ENCODE measurements around the gene NELL2.

NELL2 gene

DNA sequence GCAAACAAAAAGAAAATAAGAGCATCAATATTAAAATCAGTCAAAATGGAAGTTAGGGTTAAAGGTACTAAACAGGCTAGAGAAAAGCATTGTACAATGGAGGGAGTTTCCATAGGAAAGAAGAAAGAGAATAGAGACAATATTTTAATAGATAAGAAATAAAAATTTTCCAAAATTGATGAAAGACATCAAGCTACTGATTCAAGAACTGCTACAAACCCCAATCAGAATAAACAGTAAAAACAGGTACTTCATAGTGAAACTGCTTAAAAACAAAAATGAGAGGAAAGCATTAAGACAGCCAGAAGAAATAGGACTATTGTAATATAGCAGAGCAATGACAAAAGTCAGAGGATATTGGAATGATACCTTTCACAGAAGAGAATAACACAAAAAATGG, 413.4 kb downstream of the NELL2 start:
- no peak for DNase-seq (ENCODE audit: low spot score)

DNA sequence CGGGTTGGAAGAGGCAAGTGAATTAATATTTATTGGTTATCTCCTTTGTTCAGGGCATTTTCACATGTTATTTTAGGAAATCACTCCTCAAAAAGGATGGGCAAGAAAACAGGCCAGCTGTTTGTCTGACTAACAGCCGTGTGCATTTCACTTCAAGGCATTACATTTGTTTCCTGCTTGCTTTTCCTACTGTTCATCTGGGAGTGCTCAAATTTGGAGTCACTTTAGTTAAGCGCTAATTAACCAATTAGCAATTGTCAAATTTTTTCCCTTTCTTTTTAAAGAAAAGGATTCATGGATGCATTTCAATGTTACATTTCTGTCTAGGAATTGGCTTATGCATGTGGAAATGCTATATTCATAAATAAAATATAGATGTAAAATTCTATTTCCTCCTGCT, 415.9 kb downstream of the NELL2 start:
- no peak for DNase-seq (ENCODE audit: low spot score)

DNA sequence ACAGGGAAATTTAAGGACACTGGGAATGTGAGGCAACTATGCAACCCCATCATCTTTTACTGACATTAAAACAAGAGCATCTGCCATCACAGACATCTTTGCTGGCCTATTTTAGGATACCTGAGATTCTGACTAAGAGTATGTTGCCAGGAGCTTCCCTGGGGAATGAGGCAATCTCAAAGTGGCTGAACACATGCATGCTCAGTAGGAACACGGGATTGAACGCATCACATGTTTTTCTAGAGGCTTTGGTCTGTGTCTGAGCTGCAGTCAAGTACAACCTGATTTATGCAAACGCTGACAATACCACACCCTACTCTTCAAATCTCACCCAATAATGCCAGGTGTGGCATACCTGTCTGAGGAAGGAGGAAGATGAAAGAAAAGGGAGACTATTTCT, 416.5 kb downstream of the NELL2 start:
- DNase-seq (ENCODE audit: low spot score): no peak
